ENCODE measurements around the gene ERAL1.
"Not testable (repeated sequence)": the region's sequence is repeated elsewhere in the genome, so short reads cannot be mapped to it uniquely, and the experiment has no call there.

DNA sequence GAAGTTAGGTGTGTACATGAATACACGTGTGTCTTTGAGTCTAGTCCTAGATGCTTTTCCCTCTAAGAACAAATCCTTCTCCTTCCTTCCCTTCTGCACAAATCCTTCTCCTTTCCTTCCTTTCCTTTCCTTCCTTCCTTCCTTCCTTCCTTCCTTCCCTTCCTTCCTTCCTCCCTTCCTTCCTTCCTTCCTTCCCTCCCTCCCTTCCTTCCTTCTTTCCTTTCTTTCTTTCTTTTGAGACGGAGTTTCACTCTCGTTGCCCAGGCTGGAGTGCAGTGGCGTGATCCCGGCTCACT, 48.7 kb downstream of the ERAL1 start:
- TF ChIP-seq, protein P1, sequence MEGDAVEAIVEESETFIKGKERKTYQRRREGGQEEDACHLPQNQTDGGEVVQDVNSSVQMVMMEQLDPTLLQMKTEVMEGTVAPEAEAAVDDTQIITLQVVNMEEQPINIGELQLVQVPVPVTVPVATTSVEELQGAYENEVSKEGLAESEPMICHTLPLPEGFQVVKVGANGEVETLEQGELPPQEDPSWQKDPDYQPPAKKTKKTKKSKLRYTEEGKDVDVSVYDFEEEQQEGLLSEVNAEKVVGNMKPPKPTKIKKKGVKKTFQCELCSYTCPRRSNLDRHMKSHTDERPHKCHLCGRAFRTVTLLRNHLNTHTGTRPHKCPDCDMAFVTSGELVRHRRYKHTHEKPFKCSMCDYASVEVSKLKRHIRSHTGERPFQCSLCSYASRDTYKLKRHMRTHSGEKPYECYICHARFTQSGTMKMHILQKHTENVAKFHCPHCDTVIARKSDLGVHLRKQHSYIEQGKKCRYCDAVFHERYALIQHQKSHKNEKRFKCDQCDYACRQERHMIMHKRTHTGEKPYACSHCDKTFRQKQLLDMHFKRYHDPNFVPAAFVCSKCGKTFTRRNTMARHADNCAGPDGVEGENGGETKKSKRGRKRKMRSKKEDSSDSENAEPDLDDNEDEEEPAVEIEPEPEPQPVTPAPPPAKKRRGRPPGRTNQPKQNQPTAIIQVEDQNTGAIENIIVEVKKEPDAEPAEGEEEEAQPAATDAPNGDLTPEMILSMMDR (IDR thresholded peaks at IDR 0.05) = not testable (repeated sequence)
- TF ChIP-seq POLR2A (IDR thresholded peaks at IDR 0.05) = not testable (repeated sequence)
